ENCODE data around the gene TRIM63.

TRIM63 gene

GRCh38 chr1:26057189-26057588, 10.2 kb downstream of the TRIM63 start:
- no peak for DNase-seq (ENCODE audit: low read depth, low spot score)

GRCh38 chr1:26055041-26055440, 12.4 kb downstream of the TRIM63 start:
- DNase-seq (ENCODE audit: low read depth, low spot score), result no peak

- DNase-seq (ENCODE audit: low read depth, low spot score), result no peak
Observed at GRCh38 chr1:26053718-26054560, 13.5 kb downstream of the TRIM63 start.

DNA sequence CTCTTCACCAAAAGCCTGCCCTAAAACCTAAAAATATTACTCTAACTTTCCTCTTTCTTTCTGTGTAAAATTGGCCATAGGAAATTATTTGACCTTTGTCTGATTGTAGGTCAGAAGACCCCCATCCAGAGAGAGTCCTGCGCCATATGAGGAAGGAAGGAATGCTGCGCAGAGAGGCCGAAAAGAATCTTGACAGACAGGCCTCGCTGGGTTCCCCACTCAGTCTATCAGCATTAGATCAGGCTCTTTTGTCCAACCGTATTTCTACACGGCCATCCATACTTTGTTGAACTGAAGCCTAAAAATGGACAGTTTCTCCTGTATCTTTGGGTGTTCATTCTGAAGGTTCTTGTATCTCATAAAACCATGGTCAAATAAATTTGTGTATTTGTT, 17.2 kb downstream of the TRIM63 start:
- no peak for DNase-seq (ENCODE audit: low read depth, low spot score)

GRCh38 chr1:26049531-26050247, 17.7 kb downstream of the TRIM63 start:
- DNase-seq (ENCODE audit: low read depth, low spot score), result no peak

GRCh38 chr1:26047278-26047874, 20.1 kb downstream of the TRIM63 start:
- no peak for DNase-seq (ENCODE audit: low read depth, low spot score)

- no peak for DNase-seq (ENCODE audit: low read depth, low spot score)
Observed at GRCh38 chr1:26046246-26047095, 21.0 kb downstream of the TRIM63 start.

DNA sequence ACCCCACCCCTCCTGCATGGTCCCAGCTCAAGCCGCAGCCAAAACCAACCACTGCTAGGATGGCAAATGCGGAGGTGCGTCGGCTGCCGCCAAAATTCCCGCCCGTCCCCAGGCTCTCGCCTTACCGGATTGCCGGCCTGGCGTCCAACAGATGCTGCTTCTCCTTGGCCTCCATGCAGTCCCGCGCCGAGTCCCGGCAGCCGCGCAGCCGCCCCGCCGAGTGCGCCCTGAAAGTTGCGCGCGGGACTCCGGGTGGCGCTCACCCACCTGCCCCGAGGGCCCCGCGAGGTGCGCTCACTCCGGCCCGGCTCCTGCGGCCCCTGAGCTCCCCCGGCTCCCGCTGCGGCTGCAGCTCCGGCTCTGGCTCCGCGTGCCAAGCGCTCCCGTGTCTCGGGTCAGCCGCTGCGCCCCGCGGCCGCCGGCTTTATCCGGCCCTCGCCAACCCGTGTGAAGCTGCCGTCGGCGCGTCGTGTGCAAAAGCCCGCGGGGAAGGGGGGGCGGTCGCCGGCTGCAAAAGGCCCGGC, 21.6 kb downstream of the TRIM63 start, which contains the start of gene SLC30A2:
TSS of gene SLC30A2 (minus strand) at position 397 of the 524 bp plus-strand sequence. CDS start at position 175, 222 bp downstream.
- peak; percentile 38 for DNase-seq (ENCODE audit: low read depth, low spot score)

- DNase-seq (ENCODE audit: low read depth, low spot score), result no peak
Observed at GRCh38 chr1:26044971-26045721, 22.3 kb downstream of the TRIM63 start.

DNA sequence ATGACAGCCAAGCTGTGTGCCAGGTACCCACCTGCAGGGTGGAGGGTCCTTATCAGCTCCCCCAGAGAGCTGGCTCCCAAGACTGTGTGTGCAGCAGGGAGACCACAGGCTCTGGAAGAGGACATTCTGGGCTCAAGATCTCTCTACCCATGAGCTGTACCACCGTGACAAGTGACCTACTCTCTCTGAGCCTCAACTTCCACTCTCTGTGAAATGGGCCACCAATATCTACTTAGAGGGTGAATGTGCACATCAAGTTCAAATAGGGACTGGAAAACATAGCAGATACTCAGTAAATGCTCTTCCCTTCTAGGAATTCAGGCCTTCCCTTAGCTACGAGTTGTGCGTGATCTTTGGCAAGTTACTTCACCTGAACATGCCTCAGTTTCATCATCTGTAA, 23.0 kb downstream of the TRIM63 start:
- no peak for DNase-seq (ENCODE audit: low read depth, low spot score)

- DNase-seq (ENCODE audit: low read depth, low spot score), result no peak
Observed at GRCh38 chr1:26043765-26044164, 23.7 kb downstream of the TRIM63 start.

DNA sequence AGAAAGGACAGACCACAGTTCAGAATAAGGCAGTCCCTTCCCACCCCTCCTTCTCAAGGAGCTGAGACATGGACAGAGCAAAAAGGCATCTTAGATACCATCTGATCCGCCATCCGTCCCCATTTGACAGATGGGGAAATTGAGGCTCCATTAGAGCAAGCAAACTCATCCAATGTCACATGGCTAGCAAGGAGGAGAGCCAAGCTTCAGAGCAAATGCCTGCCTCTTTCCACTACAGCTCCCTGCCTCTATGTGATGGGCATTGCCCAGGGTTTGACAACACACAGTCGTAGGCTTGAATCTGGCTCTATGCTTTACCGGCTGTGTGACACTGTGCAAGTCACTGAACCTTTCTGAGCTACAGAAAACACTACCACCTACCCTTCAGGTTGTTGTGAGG, 25.5 kb downstream of the TRIM63 start:
- no peak for DNase-seq (ENCODE audit: low read depth, low spot score)

DNA sequence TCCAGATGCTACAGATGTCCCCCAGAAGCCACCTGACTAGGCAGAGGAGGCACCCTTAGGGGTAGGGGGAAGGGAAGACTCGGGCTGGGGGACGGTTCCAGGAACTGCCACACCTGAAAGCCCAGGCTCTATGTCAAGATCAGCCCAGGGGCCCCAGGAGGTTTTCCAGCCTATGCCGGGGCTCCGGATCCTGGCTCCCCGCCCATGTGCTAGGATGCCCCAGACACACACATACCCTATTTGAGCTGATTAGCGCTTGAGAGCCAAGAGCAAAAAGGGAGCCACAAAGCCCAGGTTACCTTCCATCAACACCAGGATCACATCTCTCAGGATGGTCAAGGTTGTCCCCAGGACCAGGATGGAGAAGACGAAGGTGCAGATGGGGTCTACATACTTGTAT, 26.0 kb downstream of the TRIM63 start:
- DNase-seq (ENCODE audit: low read depth, low spot score), result no peak

GRCh38 chr1:26038904-26039303, 28.5 kb downstream of the TRIM63 start:
- DNase-seq (ENCODE audit: low read depth, low spot score), result no peak

- DNase-seq (ENCODE audit: low read depth, low spot score), result no peak
Observed at GRCh38 chr1:26038477-26038876, 29.0 kb downstream of the TRIM63 start.

DNA sequence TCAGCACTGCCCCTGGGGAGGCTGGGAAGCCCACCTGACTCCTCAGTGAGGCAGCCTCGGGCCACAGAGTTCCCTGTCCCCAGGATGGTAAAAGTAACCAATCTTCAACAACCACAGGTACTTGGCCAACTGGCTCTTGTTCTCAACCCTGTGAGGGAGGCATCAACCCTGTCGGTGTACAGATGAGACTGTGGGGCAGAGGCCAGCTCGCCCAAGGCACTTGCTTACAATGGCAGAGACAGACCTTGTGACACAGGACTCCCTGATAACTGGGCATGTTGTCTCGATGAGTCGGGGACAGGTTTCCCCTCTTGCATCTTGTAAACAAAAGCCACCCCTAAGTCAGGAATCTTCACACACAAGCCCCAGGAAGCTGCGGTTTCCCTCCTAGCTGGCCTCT, 29.5 kb downstream of the TRIM63 start:
- no peak for DNase-seq (ENCODE audit: low read depth, low spot score)

- no peak for DNase-seq (ENCODE audit: low read depth, low spot score)
Observed at GRCh38 chr1:26036756-26037281, 30.6 kb downstream of the TRIM63 start.

DNA sequence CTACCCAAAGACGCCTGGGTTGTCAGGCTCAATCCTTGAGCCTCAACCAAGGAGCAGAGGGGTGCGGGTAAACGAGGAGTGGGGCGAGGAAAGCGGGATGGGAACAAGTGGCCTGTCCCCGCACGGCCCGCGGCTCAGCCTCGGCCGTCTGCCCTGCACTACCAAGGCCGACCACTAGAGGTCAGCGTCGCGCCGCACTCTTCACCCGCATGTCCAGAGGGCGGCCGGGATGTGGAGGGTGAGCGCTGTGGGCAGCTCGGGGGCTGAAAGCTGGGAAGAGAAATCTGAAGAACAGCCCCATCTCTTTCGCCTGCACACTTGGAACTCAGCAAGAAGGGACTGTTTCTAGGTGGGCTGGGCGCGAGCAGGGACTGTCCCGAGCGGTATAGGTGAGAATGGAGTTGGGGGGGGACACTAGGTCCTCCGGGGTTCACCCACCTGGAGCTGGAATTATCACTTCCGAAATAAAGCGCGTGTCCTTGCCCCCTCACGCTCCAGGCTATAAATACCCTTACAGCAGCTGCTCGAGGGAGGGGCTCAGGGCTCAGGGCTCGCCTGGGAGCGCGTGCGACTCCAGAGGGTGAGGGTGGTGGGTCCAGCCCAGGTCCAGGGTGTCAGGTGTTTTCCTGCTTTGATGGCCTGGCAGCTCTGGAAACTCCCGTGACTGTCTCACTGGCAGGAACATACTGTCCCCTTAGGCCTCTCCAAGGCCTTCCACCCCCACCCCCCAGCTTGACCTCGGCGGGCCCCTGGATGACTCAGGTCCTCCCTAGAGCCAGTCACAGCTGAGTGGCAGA, 31.3 kb downstream of the TRIM63 start:
- peak; percentile 93 for DNase-seq (ENCODE audit: low read depth, low spot score)

- peak; percentile 96 for DNase-seq (ENCODE audit: low read depth, low spot score)
Observed at GRCh38 chr1:26035203-26035958, 32.0 kb downstream of the TRIM63 start.
